ENCODE results near the gene THAP6.
A peak's percentile ranks its signal among the peaks of the same experiment; 100 is the strongest.
"Not testable (repeated sequence)": the region's sequence is repeated elsewhere in the genome, so short reads cannot be mapped to it uniquely, and the experiment has no call there.

THAP6 gene

DNA sequence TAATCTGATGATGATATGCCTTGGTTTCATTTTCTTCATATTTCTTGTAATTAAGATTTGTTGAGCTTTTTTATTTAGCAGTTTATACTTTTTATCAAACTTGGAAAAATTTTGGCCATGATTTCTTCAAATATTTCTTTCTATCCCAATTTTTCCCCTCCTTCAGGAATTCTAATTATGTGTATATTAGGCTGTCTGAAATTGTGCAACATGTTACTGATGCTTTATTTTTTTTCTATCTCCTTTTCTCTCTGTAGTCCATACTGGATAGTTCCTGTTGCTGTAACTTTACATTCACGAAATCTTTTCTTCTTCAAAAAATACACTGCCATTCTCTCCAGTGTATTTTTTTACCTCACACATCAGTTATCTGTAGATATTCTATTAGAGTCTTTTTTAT, 10.8 kb downstream of the THAP6 start:
- no peak for FAIRE-seq
- DNase-seq (ENCODE audit: low spot score) = no peak

DNA sequence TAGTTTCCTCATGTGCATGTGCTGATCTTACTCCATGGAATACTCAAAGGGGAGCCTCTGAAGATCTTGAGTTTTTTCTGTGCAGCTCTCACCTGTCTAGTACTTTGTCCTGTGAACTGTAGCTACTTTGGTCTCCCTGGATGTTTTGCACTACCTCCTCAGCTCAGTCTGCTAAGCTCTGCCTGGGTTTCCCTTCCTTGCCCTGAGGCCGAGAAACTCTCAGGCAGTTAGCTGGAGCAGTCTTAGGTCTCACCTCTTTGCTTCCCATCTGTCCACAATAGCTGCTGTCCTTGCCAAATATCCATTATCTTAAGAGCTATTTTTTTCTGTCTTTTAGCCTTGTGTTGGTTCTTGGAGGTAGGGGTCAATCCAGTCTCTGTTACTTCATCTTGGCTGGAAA, 11.6 kb downstream of the THAP6 start:
- FAIRE-seq = no peak
- DNase-seq (ENCODE audit: low spot score) = no peak

DNA sequence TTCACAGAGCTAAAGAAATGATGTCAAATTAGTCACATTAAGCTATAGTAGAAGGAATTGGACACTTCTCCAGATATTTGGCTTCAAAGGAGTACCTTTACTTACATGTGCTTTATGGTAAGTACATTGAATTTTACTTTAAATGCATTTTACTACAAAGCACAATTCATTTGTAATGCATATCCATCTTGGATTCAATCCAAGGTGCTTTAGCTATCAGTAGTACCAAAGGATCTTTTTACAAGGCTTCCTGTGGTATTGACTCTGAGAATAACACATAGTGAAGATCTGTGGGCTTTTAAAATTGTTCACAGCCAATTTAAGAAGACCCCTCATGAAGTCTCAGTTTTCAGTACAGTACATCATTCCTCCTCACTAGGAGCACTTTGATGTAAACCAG, 13.2 kb downstream of the THAP6 start:
- DNase-seq (ENCODE audit: low spot score) = no peak
- FAIRE-seq = no peak

DNA sequence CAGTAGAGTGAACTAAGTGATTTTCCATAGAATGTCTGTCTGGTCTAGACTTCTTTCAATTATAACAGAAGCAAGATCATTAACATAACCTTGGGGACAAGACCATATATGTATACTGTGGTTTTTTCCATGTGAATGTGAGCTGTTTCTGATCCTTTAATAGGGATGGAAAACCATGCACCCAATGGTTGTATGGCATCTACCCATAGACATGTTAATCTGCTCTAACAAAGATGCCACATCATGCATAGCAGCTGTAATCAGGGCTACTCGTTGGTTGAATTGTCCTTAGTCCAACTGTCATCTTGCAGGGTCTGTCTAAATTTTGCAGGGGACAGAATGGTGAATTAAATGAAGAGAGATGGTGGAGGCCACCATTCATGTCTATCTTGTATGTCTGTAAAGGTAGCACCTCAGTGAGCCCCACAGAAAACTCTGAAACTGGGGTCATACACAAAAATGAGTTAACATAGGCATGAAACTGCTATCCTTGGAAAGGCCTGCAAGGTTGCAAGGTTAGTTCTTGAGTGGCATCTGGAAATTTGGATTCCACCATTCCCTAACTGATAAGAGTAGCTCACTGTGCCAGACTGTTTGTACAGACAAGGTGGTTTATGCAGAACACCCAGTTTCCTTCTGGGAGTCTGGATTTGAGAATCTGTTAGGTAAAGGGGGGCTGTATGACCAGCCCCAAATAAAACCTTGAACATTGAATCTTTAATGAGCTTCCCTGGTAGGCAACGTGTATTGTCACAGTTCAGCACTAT, 16.5 kb downstream of the THAP6 start:
- DNase-seq (ENCODE audit: low spot score) (no peak), FAIRE-seq (no peak)

DNA sequence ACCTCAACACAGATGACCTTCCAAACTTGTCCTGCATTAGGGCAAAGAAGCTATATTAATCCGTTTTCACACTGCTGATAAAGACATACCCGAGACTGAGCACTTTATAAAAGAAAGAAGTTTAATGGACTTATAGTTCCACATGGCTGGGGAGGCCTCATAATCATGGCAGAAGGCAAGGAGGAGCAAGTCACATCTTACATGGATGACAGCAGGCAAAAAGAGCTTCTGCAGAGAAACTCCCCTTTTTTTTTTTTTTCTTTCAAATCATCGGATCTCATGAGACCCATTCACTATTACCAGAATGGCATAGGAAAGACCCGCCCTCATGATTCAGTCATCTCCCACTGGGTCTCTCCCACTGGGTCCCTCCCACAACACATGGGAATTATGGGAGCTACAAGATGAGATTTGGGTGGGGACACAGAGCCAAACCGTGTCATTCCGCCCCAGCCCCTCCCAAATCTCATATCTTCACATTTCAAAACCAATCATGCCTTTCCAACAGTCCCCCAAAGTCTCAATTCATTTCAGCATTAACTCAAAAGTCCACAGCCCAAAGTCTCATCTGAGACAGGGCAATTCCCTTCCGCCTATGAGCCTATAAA, 17.4 kb downstream of the THAP6 start:
- not testable (repeated sequence) for FAIRE-seq; DNase-seq (ENCODE audit: low spot score)

DNA sequence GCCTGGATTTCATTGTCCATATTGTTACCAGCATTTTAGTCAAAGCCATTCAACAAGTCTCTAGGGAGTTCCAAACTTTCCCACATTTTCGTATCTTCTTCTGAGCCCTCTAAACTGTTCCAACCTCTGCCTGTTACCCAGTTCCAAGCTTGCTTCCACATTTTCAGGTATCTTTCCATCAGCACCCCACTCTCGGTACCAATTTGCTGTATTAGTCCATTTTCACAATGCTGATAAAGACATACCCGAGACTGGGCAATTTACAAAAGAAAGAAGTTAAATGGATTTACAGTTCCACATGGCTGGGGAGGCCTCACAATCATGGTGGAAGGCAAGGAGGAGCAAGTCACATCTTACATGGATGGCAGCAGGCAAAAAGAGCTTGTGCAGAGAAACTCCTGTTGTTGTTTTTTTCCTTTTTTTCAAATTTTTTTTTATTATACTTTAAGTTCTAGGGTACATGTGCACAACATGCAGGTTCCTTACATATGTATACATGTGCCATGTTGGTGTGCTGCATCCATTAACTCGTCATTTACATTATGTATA, 19.1 kb downstream of the THAP6 start:
- not testable (repeated sequence) for DNase-seq (ENCODE audit: low spot score); FAIRE-seq

DNA sequence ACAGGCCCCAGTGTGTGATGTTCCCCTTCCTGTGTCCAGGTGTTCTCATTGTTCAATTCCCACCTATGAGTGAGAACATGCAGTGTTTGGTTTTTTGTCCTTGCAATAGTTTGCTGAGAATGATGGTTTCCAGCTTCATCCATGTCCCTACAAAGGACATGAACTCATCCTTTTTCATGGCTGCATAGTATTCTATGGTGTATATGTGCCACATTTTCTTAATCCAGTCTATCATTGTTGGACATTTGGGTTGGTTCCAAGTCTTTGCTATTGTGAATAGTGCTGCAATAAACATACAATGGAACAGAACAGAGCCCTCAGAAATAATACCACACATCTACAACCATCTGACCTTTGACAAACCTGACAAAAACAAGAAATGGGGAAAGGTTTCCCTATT, 19.7 kb downstream of the THAP6 start:
- not testable (repeated sequence) for DNase-seq (ENCODE audit: low spot score); FAIRE-seq

DNA sequence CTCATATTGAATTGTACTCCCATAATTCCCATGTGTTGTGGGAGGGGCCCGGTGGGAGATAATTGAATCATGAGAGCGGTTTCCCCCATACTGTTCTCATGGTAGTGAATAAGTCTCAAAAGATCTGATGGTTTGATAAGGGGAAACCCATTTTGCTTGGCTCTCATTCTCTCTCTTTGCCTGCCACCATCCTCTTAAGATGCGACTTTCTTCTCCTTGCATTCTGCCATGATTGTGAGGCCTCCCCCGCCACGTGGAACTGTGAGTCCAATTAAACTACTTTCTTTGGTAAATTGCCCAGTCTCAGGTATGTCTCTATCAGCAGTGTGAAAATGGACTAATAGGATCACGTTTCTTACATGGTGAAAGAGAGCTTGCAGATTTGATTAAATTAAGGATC, 23.0 kb downstream of the THAP6 start:
- not testable (repeated sequence) for FAIRE-seq; DNase-seq (ENCODE audit: low spot score)

DNA sequence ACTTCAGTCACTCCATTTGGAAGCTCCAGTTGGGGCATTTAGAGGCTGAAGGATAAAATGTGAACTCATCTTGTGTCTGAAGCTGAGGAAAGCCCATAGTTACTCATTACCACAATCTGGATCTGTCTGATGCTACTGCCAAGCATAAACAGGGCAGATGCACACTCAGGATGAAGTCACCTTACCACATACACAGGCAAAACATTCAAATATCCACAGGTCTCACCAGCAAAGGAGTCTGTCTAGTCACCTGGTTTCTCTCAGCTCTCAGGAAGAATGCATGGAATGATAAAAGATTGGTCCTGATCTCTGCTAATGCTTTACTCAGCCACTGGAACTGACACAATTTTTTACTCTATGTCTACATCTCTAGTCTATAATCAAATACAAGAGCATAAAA, 28.6 kb downstream of the THAP6 start:
- FAIRE-seq (peak; percentile 98), DNase-seq (ENCODE audit: low spot score) (peak; percentile 97)

DNA sequence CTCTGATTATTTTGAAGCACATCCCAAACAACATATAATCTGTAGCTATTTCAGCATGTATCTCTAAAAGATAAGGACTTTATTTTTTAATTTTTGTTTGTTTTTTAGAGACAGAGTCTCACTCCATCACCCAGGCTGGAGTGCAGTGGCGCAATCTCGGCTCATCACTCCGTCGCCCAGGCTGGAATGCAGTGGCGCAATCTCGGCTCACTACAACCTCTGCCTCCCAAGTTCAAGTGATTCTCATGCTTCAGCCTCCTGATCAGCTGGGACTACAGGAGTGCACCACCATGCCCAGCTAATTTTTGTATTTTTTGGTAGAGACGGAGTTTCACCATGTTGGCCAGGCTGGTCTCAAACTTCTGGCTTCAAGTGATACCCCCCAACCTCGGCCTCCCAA, 29.9 kb downstream of the THAP6 start:
- not testable (repeated sequence) for DNase-seq (ENCODE audit: low spot score); FAIRE-seq

DNA sequence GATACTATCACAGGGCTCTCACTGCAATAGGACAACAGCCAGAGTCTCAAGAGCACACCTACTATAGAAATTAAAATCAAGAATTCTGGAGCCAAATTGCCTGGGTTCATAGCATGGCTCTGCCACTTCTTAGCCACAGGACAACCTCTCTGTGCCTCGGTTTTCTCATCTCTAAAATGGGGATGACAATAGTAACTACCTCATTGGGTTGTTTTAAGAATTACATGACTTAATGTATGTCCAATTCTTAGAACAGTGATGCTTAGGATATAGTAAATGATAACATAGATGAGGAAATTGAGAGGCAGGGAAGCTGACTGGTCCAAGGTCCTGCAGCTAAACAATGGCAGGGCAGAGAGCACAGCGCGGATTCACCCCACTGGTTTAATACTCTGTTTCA, 30.6 kb downstream of the THAP6 start:
- no peak for DNase-seq (ENCODE audit: low spot score)
- FAIRE-seq = no peak

DNA sequence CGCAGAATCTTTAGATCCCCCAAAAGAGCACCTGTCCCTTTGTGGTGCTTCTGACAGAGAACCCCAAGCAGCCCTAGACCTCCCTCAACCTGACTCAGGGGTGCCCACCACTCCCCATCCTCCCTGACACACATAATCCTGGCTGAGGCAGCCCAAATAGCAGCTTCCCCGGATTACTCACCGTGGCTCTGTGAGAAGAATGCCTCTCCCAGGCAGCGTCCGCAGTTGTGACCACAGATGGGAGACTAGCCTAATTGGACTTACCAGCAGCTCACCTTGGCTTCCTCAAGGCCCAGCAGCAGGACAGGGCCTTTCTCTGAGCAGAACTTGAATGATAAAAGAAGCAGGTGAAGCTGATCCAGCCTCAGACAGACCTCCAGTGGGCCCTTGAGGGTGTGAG, 31.3 kb downstream of the THAP6 start:
- DNase-seq (ENCODE audit: low spot score) = peak; percentile 53
- FAIRE-seq = no peak

DNA sequence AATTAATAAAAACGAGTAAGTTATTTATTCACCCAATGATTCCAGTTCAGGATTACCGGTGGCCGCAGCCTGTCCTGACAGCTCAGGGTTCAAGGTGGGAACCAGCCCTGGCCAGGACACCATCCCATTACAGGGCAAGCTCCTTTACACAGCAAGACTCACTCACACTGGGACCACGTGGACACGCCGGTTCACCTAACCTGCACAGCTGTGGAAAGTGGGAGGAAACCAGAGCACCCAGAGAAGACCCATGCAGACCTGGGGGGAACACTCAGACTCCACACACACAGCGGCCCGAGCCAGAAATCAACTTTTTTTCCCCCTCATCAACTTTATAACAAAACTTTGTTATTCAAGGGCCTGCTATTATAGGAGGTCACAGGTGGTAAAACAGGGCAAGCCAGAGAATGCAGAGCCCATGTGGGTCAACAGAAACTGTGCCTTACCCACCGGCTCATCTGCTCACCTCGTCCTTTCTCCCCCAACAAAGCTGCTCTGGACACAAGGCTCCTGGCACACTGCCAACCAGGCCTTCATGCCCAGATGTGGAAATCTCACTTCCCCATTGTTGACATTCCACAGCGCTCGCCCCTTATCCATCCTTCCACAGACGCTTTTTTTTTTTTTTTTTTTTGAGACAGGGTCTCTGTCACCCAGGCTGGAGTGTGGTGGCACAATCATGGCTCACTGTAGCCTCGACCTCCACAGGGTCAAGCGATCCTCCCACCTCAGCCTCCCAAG, 33.5 kb downstream of the THAP6 start:
- DNase-seq (ENCODE audit: low spot score) (no peak), FAIRE-seq (no peak)

DNA sequence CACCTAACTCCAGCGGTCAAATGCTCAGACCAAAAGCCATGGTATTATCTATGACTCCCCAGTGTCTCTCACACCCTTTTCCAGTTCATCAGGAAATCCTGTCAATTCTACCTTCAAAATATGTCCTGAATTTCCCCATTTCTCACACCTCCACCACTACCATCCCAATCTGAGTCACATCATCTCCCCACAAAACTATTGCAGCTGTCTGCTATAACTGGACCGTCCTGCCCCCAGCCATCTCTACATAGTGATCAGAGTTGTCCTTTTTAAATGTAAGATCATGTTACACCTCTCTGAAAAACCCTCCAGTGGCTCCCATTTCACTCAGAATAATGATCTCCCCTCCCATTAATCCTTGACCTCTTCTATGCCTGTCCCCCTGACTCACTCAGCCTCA, 34.7 kb downstream of the THAP6 start:
- DNase-seq (ENCODE audit: low spot score) (no peak), FAIRE-seq (no peak)

DNA sequence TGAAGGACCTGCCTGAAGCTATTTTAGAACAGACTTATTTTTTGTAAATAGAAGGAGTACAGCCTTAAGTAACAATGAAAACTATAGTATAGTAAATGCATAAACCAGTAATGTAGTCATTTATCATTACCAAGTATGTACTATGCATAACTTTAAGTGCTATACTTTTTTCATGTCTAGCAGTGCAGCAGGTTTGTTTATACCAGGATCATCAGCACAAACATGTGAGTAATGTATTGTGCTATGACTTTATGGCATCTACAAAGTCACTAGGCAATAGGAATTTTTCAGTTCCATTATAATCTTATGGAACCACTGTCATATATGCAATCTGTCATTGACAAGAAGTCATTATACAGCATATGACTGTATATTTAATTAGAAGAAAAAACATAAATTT, 38.2 kb downstream of the THAP6 start:
- FAIRE-seq (no peak), DNase-seq (ENCODE audit: low spot score) (no peak)

DNA sequence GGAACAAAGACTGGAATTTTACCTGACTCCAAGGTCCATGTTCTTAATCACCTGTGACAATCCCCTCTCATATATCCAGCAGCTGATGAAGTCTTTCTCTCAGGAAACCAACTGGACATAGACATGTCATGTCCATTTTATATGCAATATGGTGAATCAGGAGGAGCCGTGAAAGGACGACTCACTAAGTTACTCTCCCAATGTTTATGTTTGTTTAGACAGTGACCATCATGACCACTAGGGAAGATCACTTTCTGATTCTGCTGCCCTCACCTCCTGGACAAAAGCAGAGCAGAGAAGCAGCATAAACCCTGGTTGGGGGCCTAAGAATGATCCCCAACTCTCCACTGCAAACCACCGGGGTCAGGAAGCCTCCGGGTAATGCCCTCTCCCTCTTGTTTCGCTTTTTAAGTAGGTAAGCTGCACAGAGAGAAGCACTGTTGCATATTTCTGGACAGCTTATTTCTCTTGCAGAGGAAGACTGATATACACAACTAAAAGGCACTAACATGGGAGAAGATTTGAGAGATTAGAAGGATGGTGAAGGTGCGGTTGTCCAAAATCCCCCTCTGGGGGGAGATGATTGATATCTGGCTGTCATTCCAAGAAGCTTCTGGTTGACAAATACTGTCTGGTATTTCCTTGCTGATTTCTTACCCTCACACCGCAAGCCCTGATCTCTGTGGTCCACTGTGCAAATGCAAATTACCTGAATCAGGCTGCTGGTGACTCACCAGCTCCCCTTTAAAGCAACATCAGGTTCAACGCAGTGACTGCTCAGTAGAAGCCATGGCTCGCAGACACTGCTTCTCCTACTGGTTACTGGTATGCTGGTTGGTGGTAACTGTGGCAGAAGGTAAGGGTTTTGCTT, 41.3 kb downstream of the THAP6 start, which contains the start of gene ODAPH:
ODAPH (plus strand) TSS at position 773 of the 871 bp plus-strand sequence; CDS start at position 790, 17 bp downstream.
- FAIRE-seq (peak; percentile 89), DNase-seq (ENCODE audit: low spot score) (peak; percentile 80)

DNA sequence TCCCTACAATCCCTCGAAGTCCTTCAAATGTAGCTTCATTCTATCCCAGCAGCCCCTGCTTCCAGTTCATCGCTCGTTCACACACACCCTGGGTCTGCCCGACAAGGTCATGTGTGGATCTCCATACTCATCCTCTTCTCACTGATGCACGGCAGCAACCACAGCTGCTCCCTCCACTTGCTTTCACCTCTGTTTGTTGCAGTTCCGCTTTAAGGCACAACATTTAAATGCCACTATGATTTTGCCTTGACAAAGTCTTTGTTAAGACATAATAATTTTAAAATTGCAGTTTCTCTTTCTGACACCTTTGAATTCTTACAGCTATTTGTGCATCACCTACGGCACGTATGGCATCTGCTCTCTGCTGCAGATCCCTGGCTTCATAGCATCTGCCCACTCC, 43.4 kb downstream of the THAP6 start:
- no peak for FAIRE-seq
- no peak for DNase-seq (ENCODE audit: low spot score)

DNA sequence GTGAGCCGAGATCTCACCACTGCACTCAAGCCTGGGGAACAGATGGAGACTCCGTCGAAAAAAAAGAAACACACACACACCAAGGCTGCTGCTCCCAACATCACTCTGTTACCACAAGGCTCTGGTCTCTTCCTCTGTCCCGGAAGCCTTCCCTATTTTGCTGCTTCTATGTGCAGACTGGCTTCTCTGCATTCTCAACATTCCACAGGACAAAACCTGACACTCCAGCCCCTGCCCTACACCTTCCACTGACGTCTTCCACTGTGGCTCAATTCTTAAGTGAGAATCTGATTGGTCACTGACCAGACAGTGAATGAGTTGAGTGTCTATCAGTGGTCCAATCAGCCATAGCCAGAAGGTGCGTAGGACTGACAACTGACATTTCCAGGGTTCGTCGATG, 47.5 kb downstream of the THAP6 start:
- FAIRE-seq (no peak), DNase-seq (ENCODE audit: low spot score) (no peak)

DNA sequence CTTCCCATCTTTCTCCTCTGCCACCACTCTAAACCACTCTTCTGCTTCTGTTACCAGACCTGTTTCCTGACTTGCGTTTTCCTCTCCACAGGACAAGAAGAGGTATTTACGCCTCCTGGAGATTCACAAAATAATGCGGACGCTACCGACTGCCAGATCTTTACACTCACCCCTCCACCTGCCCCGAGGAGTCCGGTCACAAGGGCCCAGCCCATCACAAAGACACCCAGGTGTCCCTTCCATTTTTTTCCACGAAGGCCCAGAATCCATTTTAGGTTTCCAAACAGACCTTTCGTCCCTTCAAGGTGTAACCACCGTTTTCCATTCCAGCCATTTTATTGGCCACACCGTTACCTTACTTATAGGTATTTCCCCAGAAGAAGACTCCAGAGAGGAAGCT, 49.8 kb downstream of the THAP6 start:
- no peak for FAIRE-seq
- no peak for DNase-seq (ENCODE audit: low spot score)

DNA sequence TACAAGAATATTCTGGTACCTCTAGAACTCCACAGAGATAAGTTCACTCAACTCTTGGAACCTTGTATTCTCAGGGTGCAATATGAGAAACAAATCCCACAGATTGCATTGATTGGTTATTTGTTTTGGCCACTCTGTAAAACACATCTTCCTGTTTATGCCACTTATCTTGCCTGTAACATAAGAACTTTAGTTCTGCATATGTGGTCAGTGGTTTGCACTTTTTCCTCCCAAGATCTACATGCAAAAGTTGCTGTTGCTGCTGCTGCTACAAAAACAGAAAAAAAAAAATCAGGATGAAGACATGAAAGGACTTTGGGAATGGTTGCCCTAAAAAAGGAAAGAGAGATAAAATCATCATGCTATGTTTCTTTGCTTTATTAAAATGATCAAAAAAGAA, 51.2 kb downstream of the THAP6 start:
- no peak for DNase-seq (ENCODE audit: low spot score)
- no peak for FAIRE-seq

DNA sequence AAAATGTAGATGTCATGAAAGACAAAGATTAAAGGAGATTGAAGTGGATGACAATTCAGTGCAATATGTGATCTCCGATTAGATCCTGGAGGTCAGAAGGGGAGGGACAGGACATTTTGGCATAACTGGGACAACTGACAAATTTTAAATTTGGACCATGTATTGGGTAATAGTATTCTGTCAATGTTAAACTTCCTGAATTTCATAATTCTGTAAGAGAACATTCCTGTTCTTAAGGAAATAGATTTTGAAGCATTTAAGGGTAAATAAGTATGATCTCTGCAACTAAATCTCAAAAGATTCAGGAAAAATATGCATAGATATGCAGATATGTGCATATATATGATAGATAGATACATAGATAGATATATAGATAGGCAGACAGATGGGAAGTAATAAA, 52.6 kb downstream of the THAP6 start:
- DNase-seq (ENCODE audit: low spot score) (no peak), FAIRE-seq (no peak)
